Hematopoietic multipotent progenitor cell treated with erythropoietin and hydrocortisone succinate and interleukin-3 and kit ligand, for 17 days (in vitro differentiated cells): ENCODE results near the gene KCNQ1.

Experiments
- DNase-seq: peaks from one replicate; pipeline ENCODE4 v3.0.0-alpha.2; 2015; ENCODE audit warnings: low spot score

The KCNQ1 gene, protein sequence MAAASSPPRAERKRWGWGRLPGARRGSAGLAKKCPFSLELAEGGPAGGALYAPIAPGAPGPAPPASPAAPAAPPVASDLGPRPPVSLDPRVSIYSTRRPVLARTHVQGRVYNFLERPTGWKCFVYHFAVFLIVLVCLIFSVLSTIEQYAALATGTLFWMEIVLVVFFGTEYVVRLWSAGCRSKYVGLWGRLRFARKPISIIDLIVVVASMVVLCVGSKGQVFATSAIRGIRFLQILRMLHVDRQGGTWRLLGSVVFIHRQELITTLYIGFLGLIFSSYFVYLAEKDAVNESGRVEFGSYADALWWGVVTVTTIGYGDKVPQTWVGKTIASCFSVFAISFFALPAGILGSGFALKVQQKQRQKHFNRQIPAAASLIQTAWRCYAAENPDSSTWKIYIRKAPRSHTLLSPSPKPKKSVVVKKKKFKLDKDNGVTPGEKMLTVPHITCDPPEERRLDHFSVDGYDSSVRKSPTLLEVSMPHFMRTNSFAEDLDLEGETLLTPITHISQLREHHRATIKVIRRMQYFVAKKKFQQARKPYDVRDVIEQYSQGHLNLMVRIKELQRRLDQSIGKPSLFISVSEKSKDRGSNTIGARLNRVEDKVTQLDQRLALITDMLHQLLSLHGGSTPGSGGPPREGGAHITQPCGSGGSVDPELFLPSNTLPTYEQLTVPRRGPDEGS

DNA sequence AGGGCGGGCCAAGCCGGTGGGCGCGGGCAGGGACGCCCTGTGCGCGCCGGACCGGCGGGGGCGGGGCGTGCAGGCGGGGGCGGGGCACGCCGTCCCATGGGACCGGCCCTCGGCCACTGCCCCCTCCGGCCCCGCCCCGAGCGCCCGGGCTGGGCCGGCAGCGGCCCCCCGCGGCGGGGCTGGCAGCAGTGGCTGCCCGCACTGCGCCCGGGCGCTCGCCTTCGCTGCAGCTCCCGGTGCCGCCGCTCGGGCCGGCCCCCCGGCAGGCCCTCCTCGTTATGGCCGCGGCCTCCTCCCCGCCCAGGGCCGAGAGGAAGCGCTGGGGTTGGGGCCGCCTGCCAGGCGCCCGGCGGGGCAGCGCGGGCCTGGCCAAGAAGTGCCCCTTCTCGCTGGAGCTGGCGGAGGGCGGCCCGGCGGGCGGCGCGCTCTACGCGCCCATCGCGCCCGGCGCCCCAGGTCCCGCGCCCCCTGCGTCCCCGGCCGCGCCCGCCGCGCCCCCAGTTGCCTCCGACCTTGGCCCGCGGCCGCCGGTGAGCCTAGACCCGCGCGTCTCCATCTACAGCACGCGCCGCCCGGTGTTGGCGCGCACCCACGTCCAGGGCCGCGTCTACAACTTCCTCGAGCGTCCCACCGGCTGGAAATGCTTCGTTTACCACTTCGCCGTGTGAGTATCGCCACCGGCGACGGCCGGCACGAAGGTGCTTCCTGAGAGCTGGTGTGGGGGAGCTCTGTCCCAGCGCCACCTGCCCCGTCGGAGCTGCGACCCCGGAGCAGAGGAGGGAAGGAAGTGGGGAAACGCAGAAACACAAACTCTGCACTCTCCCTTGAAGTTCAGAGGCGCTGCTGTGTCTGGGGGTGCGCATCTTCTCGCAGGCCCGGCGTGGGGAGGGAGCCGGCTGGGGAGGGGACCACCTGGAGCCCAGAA lies at the start of gene KCNQ1:
KCNQ1 (plus strand) TSS at position 188 of the 925 bp plus-strand sequence; CDS start at position 279, 91 bp downstream.
- no peak for DNase-seq

DNA sequence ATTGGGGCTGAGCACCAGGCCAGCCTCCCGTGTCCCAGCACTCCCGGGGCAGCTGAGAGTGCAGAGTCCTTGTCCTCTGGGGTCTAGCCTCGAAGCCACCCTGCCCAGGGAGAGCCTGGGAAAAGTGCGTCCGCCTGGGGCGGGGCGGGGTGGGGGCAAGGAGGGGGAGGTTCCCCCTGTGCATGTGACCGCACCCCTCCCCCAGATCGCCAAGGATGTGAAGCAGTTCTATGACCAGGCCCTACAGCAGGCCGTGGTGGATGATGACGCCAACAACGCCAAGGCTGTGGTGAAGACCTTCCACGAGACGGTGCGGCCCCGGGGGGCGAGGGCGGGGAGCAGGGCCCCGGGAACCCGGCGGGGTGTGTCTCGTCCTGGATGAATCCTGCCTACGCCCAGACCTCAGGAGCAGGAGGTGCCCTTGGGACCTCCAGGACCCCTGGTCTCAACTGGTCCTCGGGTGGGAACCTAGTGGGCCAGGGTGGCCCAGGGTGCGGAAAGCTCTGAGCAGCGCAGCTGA lies 49.5 kb upstream of the KCNQ1 start:
- no peak for DNase-seq

DNA sequence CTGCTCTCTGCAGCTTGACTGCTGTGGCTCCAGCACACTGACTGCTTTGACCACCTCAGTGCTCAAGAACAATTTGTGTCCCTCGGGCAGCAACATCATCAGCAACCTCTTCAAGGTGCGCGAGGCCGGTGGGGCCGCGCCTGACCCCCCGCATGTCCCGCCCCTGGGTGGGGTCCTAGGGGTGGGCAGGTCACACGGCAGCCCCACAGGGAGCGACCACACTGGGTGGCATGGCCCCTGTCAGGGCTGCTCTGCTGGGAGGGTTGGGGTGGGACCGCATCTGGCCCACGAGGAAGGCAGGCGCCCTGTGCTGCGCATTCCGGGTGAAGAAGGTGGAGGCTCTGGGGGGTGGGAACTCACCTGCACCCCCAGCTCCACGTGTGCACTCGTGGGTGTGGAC lies 49.0 kb upstream of the KCNQ1 start:
- DNase-seq: no peak

DNA sequence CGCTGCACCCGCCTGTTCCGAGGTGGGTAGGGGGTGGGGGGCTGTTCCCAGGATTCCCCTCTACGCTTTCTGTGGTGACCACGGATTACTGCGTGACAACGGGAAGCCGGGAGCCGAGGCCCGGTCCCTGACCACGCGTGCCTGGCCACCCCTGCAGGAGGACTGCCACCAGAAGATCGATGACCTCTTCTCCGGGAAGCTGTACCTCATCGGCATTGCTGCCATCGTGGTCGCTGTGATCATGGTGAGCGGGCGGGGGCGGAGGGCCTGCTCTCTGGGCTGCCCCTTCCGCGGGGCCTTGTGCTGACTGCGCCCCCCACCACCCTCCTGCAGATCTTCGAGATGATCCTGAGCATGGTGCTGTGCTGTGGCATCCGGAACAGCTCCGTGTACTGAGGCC lies 48.3 kb upstream of the KCNQ1 start:
- no peak for DNase-seq

DNA sequence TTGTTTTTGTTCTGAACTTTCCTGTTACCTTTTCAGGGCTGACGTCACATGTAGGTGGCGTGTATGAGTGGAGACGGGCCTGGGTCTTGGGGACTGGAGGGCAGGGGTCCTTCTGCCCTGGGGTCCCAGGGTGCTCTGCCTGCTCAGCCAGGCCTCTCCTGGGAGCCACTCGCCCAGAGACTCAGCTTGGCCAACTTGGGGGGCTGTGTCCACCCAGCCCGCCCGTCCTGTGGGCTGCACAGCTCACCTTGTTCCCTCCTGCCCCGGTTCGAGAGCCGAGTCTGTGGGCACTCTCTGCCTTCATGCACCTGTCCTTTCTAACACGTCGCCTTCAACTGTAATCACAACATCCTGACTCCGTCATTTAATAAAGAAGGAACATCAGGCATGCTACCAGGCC lies 47.8 kb upstream of the KCNQ1 start:
- DNase-seq: no peak

DNA sequence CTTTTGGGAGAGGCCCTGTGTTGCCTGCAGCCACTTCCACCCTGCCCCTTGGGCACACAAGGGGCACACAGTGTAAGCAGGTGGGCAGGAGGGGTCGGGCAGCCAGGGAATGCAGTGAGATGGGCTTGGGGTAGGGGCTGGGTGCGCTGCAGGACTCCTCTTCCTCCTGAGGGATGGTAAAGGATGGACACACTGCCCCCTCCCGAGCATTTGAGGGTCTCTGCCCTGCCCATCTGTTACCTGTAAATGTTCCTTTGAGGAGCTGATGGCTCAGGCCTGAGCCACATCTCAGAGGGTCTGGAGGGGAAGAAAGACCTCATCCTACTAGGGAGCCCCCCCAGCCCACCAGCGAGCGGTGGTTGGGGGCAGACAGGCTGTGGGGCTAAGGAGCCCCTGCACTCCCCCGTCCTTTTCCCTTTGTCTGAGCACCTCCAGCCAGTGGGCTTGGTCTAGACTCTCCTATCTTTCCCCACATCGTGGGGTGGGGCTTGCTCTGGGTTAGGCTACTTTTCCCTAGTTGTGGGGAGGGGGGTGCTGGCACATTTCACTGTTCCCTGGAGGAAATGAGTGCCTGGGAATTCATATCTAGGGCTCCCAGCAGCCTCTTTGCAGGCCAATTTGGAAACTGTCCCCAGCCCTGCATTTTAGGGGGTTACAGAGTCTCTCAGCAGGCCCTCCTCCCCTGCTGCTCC lies 46.0 kb upstream of the KCNQ1 start:
- DNase-seq: no peak

DNA sequence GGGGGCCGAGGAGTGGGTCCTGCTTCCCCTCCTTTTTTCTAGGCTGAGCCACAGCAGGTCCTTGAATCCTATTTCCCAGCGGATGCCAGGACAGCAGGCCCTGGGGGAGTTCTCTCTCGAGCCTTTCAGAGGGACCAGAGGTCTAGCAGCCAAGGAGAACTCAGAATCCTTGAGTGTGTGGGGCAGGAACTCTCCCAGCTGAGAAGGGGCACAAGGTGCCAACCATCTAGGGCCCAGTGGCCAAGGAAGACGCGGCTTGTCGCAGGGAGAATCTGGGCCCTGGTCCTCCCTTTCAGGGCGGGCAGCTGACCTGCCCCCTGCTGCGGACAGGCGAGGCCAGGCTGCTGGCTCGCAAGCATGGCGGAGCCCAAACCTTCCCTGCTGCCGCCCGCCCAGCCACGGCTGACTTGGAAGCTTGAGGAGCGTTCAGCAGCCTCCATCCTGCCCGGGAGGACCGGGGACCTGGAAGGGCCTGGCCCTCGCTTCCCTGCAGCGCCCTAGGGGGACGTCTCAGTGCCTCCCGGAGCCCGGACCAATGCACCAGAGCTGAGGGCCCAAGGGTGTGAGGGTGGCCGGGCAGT lies 45.2 kb upstream of the KCNQ1 start:
- no peak for DNase-seq

DNA sequence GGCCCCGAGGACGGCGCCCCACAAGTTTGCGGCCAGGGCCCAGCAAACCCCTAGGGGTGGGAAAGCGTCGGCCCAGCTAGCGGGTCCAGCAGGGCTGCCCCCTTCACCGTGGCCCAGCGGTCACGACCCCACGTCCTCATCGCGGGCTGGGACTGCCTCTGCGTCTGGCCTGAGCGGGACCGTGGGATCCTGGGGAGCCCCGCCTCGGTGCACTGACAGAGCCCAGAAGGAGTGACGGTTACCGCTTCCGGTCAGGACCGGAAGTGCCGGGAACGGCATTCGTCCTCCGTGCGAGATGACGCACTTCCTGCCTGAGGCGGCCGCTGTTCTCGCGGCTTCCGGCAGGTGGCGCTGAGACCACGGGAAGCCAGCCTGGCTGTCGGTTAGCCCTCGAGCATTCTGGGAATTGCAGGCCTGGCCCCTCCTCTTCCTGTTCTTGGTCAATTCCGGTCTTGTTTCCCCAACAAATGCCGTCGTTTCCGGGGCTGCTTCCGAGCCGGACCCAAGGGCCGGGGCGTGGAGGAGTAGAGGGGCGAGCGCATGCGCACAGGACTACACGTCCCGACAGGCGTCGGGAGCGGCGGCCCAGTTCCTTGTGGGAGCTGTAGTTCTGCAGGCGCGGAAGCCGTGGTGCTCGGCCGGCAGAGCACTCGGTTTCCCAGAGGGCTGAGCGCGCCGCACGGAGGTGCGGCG lies 44.6 kb upstream of the KCNQ1 start, which contains the start of gene TSSC4:
TSSC4 (plus strand) TSS at position 682 of the 693 bp plus-strand sequence. CDS start 1,884 bp downstream, outside the sequence.
- DNase-seq: peak; percentile 100

DNA sequence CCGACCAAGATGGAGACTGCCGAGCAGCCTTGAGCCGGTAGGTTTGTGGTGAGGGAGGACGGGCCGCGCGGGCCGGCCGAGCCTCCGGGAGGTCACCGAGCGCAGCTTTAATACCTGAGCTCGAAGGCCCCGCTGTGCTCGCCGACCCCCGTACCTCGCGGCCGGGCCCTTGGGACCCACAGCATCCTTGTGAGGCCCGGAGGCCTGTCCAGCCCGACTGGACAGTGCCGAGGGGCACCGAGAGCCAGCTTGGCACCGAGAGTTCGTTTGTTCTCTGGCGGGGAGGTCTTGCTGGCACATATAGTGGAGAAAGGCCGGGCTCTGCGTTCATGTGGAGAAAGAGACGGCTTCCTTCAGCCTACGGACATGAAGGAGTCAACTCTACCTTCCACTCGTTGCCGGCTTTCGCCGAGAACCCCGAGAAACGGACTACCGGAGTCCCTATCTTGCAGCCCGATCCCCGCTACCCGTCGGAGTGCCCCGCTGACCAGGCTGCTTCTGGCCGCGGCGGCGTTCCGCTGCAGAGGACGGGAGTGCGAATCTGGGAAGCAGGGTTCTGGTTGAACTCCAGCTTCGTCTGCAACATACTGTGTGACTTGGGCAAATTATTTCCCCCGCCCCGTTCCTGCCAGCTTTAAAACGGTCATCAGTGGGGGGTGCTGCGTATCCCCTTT lies 43.9 kb upstream of the KCNQ1 start:
- no peak for DNase-seq

DNA sequence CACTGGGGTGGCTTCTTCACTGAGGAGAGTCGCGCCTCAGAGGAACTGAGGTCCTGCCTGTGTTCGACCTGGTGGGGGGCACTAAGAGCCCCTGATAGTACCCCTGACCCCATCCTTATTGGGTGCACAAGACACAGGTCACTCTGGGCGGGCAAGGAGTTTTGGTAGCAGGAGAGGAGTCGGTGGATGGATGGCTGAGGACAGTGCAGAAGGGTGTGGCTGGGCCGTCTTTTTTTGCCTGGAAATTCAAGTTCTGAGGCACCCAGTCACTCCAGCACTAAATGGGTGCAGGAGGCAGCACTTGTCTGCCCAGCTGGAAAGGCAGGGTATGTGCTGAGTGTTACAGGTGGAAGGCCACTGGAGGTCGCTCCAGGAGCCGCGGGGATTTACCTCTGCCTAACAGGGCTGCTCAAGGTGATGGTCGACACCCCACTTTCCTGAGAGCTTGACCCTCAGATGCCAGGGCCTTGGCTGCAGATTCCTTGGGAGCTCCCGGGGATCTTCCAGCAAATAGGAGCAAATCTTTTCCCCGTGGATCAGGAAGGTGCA lies 43.3 kb upstream of the KCNQ1 start:
- DNase-seq: no peak

DNA sequence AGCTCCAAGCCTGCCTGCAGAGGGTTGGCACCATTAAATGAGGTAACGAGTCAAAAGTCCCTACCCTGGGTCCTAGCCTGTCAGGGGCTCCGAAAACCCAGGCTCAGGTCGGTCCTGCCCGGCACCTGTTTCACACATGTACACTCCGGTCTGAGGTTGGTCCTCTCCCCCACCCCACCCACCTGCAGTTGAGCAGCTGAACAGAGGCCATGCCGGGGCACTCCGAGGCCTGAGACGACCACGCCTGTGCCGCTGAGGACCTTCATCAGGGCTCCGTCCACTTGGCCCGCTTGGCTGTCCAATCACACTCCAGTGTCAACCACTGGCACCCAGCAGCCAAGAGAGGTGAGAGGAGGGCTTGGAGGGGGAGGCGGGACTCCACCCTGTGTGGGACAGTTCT lies 42.7 kb upstream of the KCNQ1 start:
- no peak for DNase-seq

DNA sequence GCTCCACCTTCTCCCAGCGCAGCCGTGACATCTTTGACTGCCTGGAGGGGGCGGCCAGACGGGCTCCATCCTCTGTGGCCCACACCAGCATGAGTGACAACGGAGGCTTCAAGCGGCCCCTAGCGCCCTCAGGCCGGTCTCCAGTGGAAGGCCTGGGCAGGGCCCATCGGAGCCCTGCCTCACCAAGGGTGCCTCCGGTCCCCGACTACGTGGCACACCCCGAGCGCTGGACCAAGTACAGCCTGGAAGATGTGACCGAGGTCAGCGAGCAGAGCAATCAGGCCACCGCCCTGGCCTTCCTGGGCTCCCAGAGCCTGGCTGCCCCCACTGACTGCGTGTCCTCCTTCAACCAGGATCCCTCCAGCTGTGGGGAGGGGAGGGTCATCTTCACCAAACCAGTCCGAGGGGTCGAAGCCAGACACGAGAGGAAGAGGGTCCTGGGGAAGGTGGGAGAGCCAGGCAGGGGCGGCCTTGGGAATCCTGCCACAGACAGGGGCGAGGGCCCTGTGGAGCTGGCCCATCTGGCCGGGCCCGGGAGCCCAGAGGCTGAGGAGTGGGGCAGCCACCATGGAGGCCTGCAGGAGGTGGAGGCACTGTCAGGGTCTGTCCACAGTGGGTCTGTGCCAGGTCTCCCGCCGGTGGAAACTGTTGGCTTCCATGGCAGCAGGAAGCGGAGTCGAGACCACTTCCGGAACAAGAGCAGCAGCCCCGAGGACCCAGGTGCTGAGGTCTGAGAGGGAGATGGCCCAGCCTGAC lies 41.7 kb upstream of the KCNQ1 start:
- no peak for DNase-seq

DNA sequence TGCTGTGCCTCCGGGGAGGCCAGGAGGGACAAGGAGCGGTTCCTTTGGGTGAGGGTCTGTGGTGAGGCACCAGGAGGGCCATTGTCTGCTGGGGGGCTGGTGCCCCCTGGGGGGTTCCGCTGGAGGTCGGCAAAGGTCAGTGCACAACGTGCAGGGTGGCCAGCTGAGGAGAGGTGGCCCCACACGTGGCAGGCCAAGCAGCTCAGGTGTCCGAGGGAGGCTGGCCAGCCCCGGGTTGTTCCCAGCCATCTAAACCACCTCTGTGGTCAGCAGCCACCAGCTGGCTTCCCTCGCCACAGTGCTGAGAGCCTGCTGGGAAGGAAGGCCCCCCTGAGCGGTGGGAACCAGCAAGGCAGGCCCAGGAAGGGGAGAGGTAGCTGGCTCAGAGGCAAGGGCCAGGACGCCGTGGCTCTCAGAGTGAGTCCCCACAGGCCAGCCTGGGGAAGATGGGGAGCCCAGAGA lies 40.0 kb upstream of the KCNQ1 start:
- no peak for DNase-seq

DNA sequence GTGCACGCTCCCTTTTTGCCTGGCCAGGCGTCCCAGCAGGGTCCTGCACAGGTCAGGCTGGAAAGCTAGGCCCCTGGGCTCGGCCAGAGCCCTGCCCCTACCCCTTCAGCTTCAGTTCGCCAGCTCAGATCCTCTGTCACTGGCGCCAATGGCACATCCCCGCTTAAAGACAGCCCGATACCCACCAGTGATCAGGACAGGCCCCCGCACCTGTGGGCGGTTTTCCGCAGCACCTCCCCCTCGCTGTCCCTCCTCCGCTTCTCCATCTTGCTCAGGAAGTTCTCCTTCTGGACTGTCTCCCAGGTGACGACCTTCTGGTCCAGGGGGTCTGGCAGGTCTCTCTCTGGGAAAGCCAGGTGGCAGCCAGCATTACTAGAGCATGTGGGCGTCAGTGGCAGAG lies 38.4 kb upstream of the KCNQ1 start:
- DNase-seq: no peak

DNA sequence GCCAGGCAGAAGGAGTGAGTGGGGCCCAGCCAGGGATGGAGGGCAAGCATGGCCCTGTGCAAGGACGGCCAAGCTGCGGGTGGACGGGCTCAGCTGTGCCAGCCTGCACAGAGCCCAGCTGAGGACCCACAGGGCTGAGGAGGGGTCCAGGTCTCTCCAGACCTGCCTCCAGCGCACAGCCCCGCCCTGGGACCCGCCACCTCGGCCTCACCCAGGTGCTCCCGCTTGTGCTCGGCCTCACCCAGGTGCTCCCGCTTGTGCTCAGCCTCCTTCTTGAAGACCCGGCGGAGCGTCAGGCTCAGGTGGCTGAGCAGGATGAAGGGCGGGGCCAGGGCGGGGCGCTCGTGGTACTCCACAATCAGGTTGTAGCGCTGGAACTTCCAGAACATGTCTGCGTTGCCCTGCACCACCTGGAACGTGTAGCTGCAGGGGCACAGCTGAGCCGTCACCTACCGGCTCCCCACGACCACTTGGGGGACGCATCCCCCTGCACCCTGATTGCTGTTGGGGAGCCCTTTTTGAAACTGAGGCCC lies 37.9 kb upstream of the KCNQ1 start:
- no peak for DNase-seq

DNA sequence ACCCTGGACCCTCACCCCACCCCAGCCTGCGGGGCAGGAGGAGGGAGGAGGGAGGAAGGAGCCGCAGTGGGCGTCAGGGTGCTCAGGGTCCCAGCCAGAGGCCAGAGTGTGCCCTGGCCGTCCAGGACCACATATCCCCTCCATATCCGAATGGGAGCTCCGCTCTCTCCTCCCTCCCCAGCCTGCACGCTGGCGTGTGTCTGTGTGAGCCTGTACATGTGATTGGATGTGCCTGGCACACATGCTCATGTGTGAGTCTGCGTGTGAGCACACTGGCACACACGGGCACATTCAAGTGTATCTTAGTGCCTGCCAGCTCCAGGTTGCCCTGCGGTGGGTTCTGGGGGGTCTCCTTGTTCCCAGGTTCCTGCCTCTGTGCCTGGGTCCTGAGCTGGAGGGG lies 36.1 kb upstream of the KCNQ1 start:
- no peak for DNase-seq

DNA sequence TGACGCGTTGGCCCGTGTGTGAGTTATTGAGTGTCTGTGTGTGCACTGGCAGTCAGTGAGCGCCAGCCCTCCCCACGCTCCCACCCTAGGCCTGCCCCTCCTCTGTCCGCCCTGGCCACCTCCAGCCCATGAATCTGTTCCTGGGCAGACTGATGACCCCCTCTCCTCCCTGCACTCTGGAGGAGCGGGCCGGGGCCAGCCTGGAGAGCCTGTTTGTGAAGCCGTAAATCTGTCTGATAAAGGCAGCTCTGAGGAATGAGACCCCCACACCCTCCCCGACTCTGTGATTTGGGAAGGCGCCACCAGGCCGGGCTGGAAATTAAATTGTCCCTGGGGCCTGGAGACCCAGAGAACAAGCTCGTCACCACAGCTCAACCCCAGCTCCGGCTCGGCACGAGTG lies 35.7 kb upstream of the KCNQ1 start:
- DNase-seq: no peak

DNA sequence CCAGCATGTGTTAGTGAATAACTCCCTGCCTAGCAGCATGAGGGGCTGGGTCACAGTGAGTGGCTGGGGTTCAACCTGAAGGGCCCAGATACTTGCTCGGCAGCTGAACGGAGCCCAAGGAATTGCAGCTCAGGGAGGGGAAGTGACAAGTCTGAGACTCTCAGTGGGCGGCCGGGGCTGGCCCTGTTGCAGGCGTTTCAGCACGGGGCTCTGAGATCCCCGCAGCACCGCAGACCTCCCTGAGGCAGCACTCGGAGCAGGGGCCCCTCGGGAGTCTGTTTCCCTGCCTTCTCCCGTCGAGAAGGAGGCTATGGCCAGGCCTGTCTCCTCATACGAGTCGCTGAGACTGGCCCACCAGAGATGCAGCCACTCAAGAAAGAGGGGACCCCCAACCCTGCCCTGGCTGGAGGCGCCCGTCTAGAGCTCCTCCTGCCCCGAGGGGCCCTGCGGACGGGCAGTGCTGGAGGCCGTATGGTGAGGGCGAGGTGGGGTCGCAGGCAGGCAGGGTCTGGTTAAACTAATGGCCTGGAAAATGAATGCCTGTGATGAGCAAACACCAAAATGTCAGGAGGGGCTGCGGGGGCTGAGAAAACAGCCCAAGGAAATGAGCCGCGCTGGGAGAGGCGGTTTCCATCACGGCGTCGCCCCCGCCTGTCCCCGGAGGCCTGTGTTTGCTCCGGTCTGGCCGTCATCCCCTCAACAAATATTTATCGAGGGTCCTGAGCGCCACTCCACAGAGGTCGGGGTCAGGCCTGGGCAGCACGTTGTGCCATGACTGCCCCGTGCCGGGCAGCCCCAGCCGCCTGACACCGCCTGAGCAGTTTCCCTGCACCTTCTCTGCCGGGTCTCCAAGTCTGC lies 35.0 kb upstream of the KCNQ1 start:
- no peak for DNase-seq
